Muscle of arm (tissue), 12 donors: ENCODE data around the gene NUPR1. TPM values are rescaled to one million over a fixed set of nuclear protein-coding genes. Genes with fewer than 3 reads are reported as not detected.

ENCODE experiments used
- polyA plus RNA-seq, 12 donors: library from polyadenylated mRNA; unstranded; fragments of 120-200 nt; gene quantifications; one replicate each; pipeline ENCODE4 v1.2.1, GENCODE V29; 2013; ENCODE audit not compliant: insufficient read length in 12 of 12

Gene NUPR1
- polyA plus RNA-seq, 12 donors: 23.0 to 68.0 (median 31.1) TPM; not detected in 1

Other genes starting within 250 kb of the NUPR1 start
- 10 to 100 TPM in 10 of 12 donors, 1 to 10 TPM in 1, not detected in 1; 8.4 to 26.3 (median 15.9) TPM for gene SBK1, start 246.4 kb downstream of the NUPR1 start, polyA plus RNA-seq
- gene NPIPB6, start 175.5 kb downstream of the NUPR1 start, polyA plus RNA-seq: 1 to 10 TPM in 5 of 12 donors, under 1 TPM in 5, not detected in 2; 0.34 to 2.9 (median 1.0) TPM
- 100 to 1,000 TPM in 2 of 12 donors, 10 to 100 TPM in 9, not detected in 1; 34.5 to 151 (median 79.1) TPM for gene EIF3CL, start 135.1 kb downstream of the NUPR1 start, polyA plus RNA-seq
- under 1 TPM in 7 of 12 donors, not detected in 5; 0.11 to 0.52 (median 0.27) TPM for gene NPIPB7, start 66.6 kb downstream of the NUPR1 start, polyA plus RNA-seq
- gene CLN3, start 46.9 kb downstream of the NUPR1 start, polyA plus RNA-seq: 10 to 100 TPM in 11 of 12 donors, not detected in 1; 13.0 to 73.2 (median 14.1) TPM
- gene APOBR, start 44.3 kb downstream of the NUPR1 start, polyA plus RNA-seq: 1 to 10 TPM in 2 of 12 donors, under 1 TPM in 9, not detected in 1; 0.40 to 5.0 (median 0.58) TPM
- gene IL27, start 32.1 kb downstream of the NUPR1 start, polyA plus RNA-seq: not detected
- 10 to 100 TPM in 10 of 12 donors, 1 to 10 TPM in 1, not detected in 1; 8.4 to 26.0 (median 14.8) TPM for gene SGF29, start 14.9 kb upstream of the NUPR1 start, polyA plus RNA-seq
- 1 to 10 TPM in 1 of 12 donors, under 1 TPM in 9, not detected in 2; 0.39 to 1.1 (median 0.64) TPM for gene SULT1A2, start 58.1 kb upstream of the NUPR1 start, polyA plus RNA-seq
- 10 to 100 TPM in 6 of 12 donors, 1 to 10 TPM in 5, not detected in 1; 5.4 to 21.7 (median 11.2) TPM for gene SULT1A1, start 71.1 kb upstream of the NUPR1 start, polyA plus RNA-seq
- gene NPIPB8, start 99.1 kb upstream of the NUPR1 start, polyA plus RNA-seq: under 1 TPM in 6 of 12 donors, not detected in 6; 0.11 to 0.67 (median 0.42) TPM
- gene EIF3C, start 172.5 kb upstream of the NUPR1 start, polyA plus RNA-seq: 100 to 1,000 TPM in 10 of 12 donors, 10 to 100 TPM in 1, not detected in 1; 86.4 to 613 (median 309) TPM
- 1 to 10 TPM in 8 of 12 donors, under 1 TPM in 3, not detected in 1; 0.37 to 6.8 (median 1.7) TPM for gene NPIPB9, start 212.8 kb upstream of the NUPR1 start, polyA plus RNA-seq